Measurements from ENCODE around the gene MTMR3.

GRCh38 chr22:29890760-29891159, 7.8 kb downstream of the MTMR3 start:
- TF ChIP-seq GATA3 (IDR thresholded peaks at IDR 0.05; ENCODE audit: low read depth, low read length) (no peak), GATA2 (IDR thresholded peaks at IDR 0.05; ENCODE audit: low read depth, low read length) (no peak)

All from SH-SY5Y (cell line).